ENCODE results near the gene CTXND2. TPM values are rescaled to one million over a fixed set of nuclear protein-coding genes. Genes with fewer than 3 reads are reported as not detected.

The CTXND2 gene
- polyA plus RNA-seq, 1 donor (not counting 4 experiments of a cell fraction or from before 2014, with no cell fraction given) = not detected

- H3K36me3 ChIP-seq (ENCODE audit: control insufficient read depth in 2 of 2, extremely low read depth in 1 of 2, insufficient read depth in 2 of 2, low read length in 2 of 2) = no peaks in the 10 kb centered on the region
- H3K9ac ChIP-seq (ENCODE audit: control insufficient read depth, extremely low read depth, insufficient read depth, low read length) = no peak overlapping the region
- H3K4me3 ChIP-seq (ENCODE audit: control insufficient read depth in 2 of 3, extremely low read depth in 1 of 3, insufficient read depth in 2 of 3, low read depth in 1 of 3, low read length in 3 of 3) = no peak overlapping the region
- no peaks in the 10 kb centered on the region for H3K79me2 ChIP-seq (ENCODE audit: control insufficient read depth, insufficient read depth, low read length)
- no peaks in the 10 kb centered on the region for H3K9me1 ChIP-seq (ENCODE audit: control insufficient read depth, extremely low read depth, insufficient read depth, low read length)
- DNase-seq (ENCODE audit: low read depth, low spot score) (no peak), FAIRE-seq (no peak)
- dilution Hi-C loops (cut with MboI; ENCODE audit: extremely low pct_ligation_motif_present, low sequenced_read_pairs) = no loop called here
- no peaks in the 10 kb centered on the region for H3K4me1 ChIP-seq (ENCODE audit: control insufficient read depth, extremely low read depth, insufficient read depth, low read length)
- no peaks in the 10 kb centered on the region for H3K9me3 ChIP-seq (ENCODE audit: control insufficient read depth, low read depth, low read length)
- no peak overlapping the region for H2AFZ ChIP-seq (ENCODE audit: control insufficient read depth, low read length)
- H3K4me2 ChIP-seq (ENCODE audit: control insufficient read depth, extremely low read depth, insufficient read depth, low read depth, low read length) = no peak overlapping the region
- TF ChIP-seq EZH2 (IDR thresholded peaks at IDR 0.05; ENCODE audit: low read length) = no peak
- no peak for TF ChIP-seq CTCF (optimal IDR thresholded peaks at IDR 0.05 in 1 of 3, IDR thresholded peaks at IDR 0.05 in 1 of 3, conservative IDR thresholded peaks at IDR 0.05 in 1 of 3; ENCODE audit: extremely low read depth in 1 of 3, insufficient read depth in 2 of 3, low read length in 3 of 3)
- no peaks in the 10 kb centered on the region for H4K20me1 ChIP-seq (ENCODE audit: control insufficient read depth, extremely low read depth, insufficient read depth, low read length)
- no peak overlapping the region for H3K27ac ChIP-seq (ENCODE audit: control insufficient read depth, insufficient read depth, low read length)
- no peaks in the 10 kb centered on the region for H3K27me3 ChIP-seq (ENCODE audit: control insufficient read depth, extremely low read depth, insufficient read depth, low read length)
Observed at GRCh38 chr1:150906813-150907212, 19.9 kb downstream of the CTXND2 start.

DNA sequence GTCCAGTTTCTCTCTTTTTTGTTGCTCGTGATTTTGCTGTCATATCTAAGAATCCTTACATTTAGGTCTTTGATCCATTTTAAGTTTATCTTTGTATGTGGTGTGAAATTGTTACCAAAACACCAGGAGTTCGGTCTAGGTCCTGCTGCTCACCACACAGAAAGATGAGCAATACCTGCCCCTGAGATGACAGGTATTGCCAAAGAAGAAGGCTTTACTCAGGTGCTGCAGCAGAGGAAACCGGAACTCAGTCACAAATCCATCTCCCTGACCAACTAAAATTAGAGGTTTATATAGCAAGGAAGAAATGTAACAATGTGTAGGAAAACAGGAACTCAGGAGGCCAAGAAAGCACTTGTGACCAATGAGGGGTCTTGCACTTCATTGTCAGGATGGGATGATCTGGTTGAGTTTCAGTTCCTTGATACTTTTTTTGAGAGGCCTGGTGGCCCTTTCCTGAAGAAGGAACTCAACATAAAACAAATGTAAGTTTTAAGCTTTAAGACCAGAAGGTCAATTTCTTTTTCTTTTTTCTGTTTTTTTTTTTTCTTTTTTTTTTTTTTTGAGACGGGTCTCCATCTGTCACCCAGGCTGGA, 22.7 kb downstream of the CTXND2 start:
- DNase-seq (ENCODE audit: low read depth, low spot score) (no peak), FAIRE-seq (no peak)
- no peaks in the 10 kb centered on the region for H4K20me1 ChIP-seq (ENCODE audit: control insufficient read depth, extremely low read depth, insufficient read depth, low read length)
- H3K9me3 ChIP-seq (ENCODE audit: control insufficient read depth, low read depth, low read length) = no peaks in the 10 kb centered on the region
- H2AFZ ChIP-seq (ENCODE audit: control insufficient read depth, low read length) = no peak overlapping the region
- H3K4me1 ChIP-seq (ENCODE audit: control insufficient read depth, extremely low read depth, insufficient read depth, low read length) = no peaks in the 10 kb centered on the region
- dilution Hi-C loops (cut with MboI; ENCODE audit: extremely low pct_ligation_motif_present, low sequenced_read_pairs) = no loop called here
- H3K79me2 ChIP-seq (ENCODE audit: control insufficient read depth, insufficient read depth, low read length) = no peaks in the 10 kb centered on the region
- no peaks in the 10 kb centered on the region for H3K27me3 ChIP-seq (ENCODE audit: control insufficient read depth, extremely low read depth, insufficient read depth, low read length)
- H3K4me3 ChIP-seq (ENCODE audit: control insufficient read depth in 2 of 3, extremely low read depth in 1 of 3, insufficient read depth in 2 of 3, low read depth in 1 of 3, low read length in 3 of 3) = no peak overlapping the region
- TF ChIP-seq EZH2 (IDR thresholded peaks at IDR 0.05; ENCODE audit: low read length) (no peak), CTCF (optimal IDR thresholded peaks at IDR 0.05 in 1 of 3, IDR thresholded peaks at IDR 0.05 in 1 of 3, conservative IDR thresholded peaks at IDR 0.05 in 1 of 3; ENCODE audit: extremely low read depth in 1 of 3, insufficient read depth in 2 of 3, low read length in 3 of 3) (no peak)
- H3K36me3 ChIP-seq (ENCODE audit: control insufficient read depth in 2 of 2, extremely low read depth in 1 of 2, insufficient read depth in 2 of 2, low read length in 2 of 2) = no peaks in the 10 kb centered on the region
- no peaks in the 10 kb centered on the region for H3K9me1 ChIP-seq (ENCODE audit: control insufficient read depth, extremely low read depth, insufficient read depth, low read length)
- H3K4me2 ChIP-seq (ENCODE audit: control insufficient read depth, extremely low read depth, insufficient read depth, low read depth, low read length) = no peak overlapping the region
- H3K27ac ChIP-seq (ENCODE audit: control insufficient read depth, insufficient read depth, low read length) = no peak overlapping the region
- H3K9ac ChIP-seq (ENCODE audit: control insufficient read depth, extremely low read depth, insufficient read depth, low read length) = no peak overlapping the region

All from keratinocyte (primary cell).